ENCODE measurements around the gene TYK2.
"Not testable (repeated sequence)": the region's sequence is repeated elsewhere in the genome, so short reads cannot be mapped to it uniquely, and the experiment has no call there.

Gene TYK2

DNA sequence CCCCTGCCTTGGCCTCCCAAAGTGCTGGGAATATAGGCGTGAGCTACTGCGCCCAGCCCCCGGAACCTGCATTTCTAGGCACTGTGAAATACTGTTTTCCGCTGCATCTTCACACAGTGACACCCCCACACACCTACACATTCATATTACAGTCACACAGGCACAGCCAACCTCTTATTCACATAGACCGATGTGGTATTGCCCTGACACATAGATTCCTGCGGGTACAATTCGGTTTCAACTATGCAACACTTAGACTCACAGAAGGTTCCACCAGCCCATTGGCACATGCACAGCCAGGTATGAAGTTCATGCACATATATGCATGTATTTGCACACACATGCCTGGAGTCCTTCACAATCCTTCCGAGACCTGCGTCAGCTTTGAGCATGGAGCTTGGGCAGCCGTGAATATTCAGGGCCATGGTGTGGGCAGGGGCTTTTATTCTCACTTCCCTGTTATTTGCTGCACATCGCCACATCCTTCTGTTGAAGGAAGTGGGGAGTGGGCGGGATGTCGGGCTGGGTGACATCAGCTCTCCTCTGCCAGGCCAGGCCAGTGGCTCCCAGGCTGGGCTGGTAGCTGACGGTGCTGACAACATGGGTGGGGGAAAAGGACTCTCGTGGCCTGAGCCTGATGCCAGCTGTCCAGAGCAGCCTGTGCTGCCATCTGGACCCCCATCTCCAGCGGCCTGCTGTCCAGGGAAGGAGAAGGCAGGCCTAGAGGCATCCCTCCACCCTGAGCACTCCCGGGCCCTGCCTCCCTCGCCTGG is 28.3 kb upstream of the TYK2 start:
- no peak for DNase-seq (ENCODE audit: low read depth in 2 of 2)

DNA sequence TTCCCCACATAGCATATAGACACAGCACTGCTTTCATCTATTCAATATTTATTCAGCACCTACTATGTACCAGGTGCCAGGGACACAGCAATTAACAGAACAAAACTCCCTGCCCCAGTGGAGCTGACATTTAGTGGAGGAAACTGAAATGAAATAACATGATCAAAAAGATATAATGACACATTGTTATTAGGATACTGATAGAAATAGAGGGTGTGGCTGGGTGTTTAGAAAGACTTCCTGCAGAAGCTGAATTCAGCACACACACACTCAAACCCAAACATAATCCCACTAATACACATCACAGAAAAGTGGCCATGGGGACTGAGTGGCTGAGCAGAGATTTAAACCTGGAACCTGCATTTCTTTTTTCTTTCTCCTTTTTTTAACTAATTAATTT is 26.7 kb upstream of the TYK2 start:
- DNase-seq (ENCODE audit: low read depth in 2 of 2), result no peak

DNA sequence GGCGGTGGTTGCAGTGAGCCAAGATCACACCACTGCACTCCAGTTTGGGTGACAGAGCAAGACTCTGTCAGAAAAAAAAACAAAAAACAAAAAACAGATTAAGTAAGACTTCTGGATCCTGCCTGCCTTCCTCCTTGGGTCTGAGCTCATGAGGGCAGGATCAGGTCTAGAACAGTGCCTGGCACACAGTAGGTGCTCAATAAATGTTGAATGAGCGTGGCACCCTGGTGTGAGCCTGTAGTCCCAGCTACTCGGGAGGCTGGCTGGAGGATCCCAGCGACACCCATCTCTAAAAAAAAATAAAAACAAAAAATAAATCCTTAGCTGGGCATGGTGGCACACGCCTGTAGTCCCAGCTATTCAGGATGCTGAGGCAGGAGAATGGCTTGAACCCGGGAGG is 25.8 kb upstream of the TYK2 start:
- no peak for DNase-seq (ENCODE audit: low read depth in 2 of 2)

DNA sequence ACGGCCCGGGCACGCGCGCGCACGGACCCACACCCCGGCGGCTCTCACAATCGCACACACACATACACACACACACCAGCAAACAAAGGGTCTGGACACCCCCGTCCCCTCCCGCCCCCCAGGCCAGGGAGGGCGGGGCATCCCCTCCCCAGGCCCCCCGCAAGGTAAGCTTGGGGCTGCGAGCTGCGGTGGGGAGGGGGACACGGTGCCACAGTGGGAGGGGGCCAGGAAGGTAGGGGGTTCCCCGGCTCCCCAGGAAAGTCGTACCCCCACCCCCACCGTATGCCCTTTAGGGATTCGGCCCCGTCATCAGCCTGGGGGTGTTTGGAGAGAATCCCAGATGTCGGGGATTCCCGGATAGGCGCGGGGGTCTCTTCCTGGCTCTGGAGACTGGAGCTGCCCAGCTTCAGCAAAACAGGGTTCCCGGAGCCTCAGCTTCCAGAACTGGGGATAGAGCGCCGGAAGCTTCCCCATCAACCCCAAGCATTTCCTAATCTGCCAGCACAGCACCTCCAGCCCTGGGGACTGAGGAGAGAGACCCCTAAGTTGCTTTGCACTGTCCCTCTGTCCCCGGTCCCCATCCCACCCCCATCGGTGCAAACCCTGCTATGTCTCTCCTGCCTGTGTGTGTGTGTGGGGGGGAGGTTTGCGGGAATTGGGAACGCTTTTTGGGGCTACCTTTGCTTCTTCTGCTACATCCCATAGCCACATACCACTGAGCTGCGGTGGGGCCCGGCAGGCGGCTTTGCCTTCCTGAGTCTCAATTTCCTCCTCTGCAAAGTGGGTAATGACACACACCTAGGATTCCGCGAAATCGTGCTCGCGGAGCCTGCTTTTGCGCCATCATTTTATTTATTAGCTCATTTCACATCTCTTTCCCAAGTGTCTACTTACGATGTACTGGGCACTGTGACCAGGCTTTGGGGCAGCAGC is 24.8 kb upstream of the TYK2 start:
- DNase-seq (ENCODE audit: low read depth in 2 of 2), result peak in 1 of 2 donors; percentile 54

DNA sequence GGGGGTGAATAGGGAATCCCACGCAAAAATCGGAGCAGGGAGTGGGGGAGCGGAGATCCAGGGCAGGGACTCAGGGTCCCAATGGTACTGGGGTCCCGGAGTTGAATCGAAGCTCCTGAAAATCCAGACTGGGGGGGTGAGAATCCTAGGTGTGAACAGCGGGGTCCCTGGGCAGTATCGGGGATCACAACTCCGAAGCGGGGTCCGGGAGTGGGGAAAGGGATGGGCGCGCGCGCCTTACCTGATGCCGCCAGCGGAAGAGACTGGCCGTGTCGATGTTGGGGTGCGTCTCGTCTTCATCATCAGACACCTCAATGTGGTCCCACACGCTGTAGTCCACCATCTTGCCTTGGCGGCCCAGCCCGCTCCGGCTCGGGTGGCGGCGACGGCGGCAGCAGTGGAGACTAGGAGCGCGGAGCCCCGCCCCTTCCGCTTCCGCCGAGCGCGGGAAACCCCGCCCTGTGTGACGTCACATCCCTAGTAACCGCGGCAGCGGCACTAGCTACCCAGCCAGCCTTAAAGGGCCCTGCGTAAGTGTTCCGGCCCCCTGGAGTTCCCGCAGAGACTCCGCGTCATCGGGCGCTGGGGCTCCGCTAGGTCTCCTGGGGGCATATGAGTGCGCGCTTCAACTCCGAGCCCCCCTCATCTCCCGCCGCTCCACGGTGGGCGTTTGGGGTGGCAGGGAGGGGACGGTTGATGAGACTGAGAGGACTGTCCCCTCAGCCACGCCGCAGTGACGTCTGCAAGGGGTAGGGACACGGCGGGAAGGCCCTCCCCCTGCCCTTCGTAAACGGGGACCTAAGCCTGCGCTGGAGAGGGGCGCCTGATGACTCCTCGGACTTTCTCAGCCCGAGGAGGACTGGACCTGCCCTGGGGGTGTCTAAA is 23.0 kb upstream of the TYK2 start, which contains the start of gene CDC37:
Gene CDC37 (minus strand): TSS at position 406 of the 885 bp plus-strand sequence. CDS start 63 bp downstream, at position 343.
- peak; percentile 97 to 98 for DNase-seq (ENCODE audit: low read depth in 2 of 2)

DNA sequence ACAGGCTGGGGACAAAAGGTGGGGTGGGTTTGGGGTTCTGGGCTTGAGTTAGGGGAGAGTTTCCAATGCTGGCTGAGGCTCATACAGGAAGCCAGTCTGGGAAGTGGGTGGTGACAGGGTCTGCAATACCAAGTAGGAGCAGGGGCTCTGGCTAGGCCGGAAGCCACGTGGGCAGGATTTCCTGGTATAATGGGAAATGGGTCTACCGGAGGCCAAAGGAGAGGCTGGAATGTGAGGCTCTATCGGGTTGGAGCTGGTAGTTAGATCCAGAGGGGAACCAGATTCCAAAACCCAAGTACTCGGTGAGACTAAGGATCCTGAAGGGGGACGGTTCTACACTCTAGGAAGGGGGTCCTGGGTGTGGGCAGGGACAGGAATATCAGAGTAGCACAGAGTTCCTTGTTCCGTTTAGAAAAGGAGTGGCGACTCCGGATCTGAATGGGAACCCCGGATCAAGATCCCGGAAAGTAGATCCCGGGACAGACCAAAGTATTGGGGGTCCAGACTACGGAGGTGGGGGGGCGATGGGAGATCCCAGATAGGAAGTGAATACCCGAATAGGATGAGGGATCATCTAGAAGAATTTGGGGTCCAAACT is 22.2 kb upstream of the TYK2 start:
- no peak for DNase-seq (ENCODE audit: low read depth in 2 of 2)

DNA sequence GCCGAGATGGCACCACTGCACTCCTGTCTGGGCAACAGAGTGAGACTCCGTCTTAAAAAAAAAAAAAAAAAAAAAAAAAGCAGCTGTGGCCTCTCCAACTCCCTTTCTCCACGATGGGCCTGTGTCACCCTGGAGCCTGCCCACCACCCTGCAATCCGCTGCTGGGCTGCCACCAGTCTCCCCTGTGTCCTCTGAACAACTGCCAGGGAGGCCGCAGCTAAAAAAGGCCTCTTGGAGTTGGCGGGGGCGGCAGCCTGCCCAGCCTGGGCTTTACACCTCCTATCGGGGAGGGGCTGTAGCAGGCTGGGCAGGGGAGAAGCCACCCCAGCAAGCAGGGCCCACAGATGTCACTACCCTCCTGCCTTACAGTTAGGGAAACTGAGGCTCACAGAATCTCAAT is 19.5 kb upstream of the TYK2 start:
- DNase-seq (ENCODE audit: low read depth in 2 of 2), result no peak

DNA sequence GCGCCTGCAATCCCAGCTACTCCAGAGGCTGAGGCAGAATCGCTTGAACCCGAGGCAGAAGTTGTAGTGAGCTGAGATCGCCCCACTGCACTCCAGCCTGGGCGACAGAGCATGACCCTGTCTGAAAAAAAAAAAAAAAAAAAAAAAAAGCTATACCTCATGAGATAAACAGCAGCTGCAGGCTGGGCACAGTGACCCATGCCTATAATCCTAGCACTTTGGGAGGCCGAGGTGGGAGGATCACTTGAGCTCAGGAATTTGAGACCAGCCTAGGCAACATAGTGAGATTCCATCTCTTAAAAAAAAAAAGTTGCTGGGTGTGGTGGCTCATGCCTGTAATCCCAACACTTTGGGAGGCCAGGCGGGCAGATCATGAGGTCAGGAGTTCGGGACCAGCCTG is 19.0 kb upstream of the TYK2 start:
- not testable (repeated sequence) for DNase-seq (ENCODE audit: low read depth in 2 of 2)

DNA sequence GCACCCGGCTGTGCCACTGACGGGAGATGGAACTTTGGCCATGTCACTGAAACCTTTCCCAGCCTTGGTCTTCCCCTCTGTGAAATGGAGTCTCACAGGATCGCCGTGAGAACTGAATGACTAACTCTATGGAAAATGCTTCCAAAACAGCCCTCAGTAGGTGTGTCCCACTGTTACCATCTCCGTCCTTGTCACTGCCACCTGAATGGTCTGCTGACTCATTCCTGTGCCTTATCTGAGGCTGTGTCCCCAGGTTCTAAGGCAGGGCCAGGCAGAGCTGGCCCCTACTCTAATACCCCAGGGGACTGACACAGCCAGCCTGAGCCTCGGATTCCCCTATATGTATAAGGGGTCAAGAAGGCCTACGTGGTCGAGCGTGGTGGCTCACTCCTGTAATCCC is 18.4 kb upstream of the TYK2 start:
- no peak for DNase-seq (ENCODE audit: low read depth in 2 of 2)

DNA sequence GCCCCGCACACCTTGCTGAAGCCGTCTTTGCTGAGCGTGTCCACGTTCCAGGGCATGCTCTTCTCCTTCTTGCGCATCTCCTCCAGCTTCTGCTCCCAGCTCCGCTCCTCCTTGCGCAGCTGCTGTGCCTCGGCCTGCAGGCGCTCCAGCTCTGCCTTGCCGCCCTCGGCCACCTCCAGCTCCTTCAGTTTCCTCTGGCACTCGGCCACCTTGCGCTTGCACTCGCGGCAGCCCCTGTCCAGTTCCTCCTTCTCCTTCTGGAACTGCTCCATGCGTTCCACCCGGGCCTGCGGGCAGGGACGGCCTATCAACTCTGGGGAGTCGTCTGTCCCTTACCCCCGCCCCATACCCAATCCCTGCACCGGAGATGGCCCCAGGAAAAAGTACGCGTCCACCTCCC is 15.5 kb upstream of the TYK2 start:
- DNase-seq (ENCODE audit: low read depth in 2 of 2), result no peak

DNA sequence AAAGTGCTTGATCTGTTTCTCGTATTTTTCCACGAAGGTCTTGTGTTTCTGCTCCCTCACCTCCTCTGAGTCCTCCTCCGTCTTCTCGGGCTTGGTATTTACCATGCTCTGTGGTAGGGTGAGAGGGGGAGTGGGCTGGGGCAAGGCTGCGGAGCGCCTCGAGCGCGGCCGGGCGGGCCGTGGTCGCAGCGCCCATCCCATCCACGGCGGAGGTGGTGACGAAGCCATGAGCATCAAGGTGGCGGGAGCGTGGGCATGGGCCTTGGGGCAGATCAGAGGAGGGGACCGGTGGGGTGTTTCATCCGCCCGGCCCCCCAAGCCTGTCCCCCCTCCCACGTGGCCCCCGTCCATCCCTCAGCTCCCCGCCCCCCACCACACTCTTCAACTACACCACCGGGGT is 15.1 kb upstream of the TYK2 start:
- no peak for DNase-seq (ENCODE audit: low read depth in 2 of 2)

DNA sequence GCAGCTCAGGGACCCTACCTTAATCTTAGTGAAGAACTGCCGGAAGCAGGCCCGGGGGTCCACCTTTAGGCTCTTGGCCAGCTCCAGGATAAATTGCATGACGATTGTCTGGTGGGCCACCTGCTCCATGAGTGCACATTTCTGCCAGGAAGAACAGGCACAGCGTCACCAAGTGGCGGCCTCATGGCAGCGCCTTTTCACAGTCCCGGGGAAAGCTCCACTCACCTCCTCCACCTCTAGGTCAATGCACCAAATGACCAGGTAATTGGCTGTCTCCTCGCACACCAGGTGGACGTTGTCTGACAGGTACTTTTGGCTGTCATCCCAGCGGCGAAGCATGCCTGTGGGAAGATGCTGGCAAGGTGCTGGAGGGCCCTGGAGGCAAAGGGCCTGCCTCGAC is 14.6 kb upstream of the TYK2 start:
- DNase-seq (ENCODE audit: low read depth in 2 of 2), result no peak

DNA sequence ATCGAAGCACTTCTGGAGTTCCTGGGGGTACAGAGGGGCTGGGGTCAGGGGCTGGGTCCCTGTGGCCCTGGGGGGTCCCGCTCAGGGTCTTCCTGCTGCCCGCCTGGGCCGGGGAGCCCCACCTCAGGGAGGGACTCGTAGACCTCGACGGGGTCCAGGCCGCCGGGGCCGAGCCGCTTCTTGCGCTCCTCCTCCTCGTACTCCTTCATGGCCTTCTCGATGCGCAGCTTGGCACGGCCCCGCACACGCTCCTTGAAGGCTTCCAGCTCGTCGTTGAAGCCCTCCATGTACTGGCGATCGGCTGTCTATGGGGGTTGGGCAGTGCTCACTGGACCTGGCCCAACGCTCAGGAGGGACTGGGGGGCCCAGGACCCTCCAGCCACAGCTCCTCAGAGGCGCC is 12.8 kb upstream of the TYK2 start:
- DNase-seq (ENCODE audit: low read depth in 2 of 2), result no peak

DNA sequence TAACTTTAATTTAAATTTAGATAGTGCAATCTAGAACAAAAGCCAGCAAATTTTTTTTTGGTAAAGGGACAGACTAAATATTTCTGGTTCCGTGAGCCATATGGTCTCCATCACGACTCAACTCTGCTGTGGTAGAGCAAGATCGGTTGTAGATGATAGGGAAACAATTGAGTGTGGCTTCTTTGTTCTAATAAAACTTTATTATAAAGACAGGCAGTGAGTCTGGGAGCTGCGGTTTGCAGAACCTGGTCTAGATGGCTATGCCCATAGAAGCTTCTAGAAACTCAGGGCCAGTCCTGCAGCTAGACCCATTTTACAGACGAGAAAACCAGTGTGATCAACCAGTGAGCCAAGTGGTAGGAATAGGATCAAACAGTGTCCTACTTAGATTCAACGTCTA is 11.7 kb upstream of the TYK2 start:
- DNase-seq (ENCODE audit: low read depth in 2 of 2), result no peak

DNA sequence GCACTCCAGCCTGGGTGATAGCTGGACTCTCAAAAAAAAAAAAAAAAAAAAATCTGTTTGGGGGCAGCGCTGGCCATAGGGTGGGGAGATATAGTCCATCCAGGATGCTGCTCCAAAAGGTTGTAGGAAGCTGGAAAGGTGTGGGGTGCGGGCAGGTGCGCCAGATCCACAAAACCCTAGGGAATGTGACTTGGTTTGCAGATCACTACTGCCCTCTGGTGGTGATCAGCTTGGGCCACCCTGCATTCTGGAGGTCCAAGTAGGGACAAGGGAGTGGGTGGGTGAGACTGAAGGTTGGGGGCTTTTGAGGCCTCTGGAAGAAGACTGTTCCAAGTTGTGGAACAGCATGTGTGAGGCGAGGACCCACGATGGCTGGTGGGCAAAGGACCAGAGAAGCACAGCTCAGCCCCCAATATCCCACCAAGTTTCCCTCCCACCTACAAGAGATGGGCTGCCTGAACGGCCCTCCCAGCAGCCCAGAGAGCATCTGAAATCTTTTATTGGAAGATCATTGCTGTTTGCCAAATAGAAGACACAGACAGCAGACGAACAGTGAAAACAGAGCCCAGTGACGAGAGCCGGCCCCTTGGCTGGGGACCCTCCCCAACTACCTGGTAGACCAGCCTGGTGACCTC is 10.4 kb upstream of the TYK2 start:
- DNase-seq (ENCODE audit: low read depth in 2 of 2), result peak; percentile 44 to 69

DNA sequence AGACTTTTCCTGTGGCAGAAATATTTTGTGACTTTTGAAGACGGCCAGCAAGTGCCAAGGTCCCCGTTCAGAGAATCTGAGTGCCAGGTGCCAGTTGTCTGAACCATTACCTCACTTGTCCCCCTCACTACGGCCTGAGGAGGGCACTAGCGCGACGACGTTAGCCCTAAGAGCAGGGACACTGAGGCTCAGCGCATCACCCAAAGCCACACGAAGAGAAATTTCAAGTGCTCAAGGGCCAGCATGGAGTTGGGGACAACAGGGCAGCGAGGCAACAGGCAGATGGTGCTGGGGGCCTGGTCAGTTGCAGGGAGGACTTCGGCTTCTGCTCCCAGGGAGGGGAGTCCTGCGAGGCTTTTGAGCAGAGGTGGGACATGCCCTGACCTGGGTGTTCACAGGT is 9.5 kb upstream of the TYK2 start:
- no peak for DNase-seq (ENCODE audit: low read depth in 2 of 2)

DNA sequence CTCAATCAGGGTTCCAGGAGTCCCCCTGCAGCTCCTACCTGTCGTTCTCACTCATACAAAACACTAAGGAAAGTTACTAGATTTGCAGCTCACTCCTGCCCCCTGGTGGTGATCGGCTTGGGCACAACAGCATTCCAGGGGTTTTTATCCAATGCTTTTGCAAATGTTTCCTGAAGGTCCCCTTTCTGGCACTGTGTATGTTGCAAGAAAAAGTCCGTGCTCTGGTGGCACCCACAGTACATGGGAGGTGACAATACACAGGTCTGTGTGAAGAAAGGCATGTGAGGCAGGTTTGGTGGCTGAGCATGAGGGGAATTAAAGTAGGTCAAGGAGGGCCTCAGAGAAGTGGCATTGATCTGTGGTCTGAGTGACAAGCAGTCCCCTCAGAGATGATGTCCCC is 8.6 kb upstream of the TYK2 start:
- peak; percentile 86 to 87 for DNase-seq (ENCODE audit: low read depth in 2 of 2)

DNA sequence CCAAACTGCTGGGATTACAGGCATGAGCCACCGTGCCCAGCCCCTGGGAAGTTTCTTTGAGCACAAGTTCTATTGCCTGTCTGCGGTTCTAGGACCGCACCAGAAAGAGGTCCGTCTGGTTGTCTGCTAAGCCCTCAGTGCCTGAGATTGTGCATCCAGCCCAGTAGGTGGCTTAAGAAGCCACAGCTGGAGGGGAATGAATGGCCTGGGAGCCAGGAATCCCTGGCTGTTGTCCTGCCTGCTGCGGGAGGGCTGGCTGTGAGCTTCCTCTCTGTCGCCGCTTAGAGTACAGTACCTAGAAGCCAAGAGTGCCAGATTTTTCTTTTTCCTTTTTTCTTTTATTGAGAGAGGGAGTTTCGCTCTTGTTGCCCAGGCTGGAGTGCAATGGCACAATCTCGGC is 4.2 kb upstream of the TYK2 start:
- no peak for DNase-seq (ENCODE audit: low read depth in 2 of 2)

DNA sequence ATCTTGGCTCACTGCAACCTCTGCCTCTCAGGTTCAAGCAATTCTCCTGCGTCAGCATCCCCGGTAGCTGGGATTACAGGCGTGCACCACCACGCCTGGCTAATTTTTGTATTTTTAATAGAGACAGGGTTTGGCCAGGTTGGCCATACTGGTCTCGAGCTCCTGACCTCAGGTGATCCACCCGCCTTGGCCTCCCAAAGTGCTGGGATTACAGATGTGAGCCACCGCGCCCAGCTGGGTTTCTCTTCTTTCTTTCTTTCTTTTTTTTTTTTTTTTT is 2.8 kb upstream of the TYK2 start:
- not testable (repeated sequence) for DNase-seq (ENCODE audit: low read depth in 2 of 2)

DNA sequence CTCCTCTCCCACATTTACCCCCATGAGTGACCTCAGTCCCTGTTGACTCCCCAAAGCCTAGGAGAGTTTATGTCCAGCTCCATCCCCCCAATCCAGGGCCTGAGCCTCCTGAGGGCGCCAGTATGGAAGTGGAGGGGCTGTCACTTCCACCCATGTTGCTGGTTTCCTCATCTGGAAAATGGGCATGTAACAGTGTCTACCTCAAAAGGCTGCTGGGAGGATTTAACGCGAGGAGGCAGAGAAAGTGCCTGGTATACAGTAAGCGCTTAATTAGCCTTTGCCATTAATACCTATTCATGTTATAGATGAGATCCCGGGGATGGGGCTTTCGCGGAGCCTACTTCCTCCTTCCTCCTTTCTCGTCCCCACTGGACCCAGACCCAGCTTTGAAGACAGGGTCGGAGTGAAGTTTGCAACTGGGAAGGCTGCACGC is 476 bp downstream of the TYK2 start:
- no peak for DNase-seq (ENCODE audit: low read depth in 2 of 2)

DNA sequence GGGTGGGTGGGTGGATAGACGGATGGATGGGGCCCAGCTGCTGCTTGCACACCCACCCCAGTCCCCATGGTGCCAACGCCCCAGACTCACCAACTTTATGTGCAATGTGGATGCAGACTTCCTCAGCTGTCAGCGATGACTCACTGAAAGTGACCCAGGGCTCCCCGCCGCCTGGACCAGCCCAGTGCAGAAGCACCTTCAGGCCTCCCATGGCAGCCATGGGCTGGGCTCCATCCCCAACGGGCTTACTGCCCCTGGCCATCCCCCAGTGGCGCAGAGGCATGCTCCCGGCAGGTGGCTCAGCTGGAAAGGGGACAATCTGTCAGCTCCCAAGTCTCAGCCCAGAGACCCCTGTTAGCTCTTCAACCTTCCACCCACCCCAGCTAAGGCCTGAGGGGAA is 2.2 kb downstream of the TYK2 start:
- DNase-seq (ENCODE audit: low read depth in 2 of 2), result no peak
